HG03103 (cell line): Measurements from ENCODE around the gene NUDT12.

Experiments used
- ATAC-seq: cut with Tn5 transposase; IDR thresholded peaks from one replicate; pipeline ENCODE4 v1.9.1; 2021; ENCODE audit warnings: low read depth; ENCODE audit not compliant: unreplicated experiment

NUDT12 gene

GRCh38 chr5:103541569-103541968 is 21.0 kb downstream of the NUDT12 start:
- no peak for ATAC-seq

- no peak for ATAC-seq
Measured at GRCh38 chr5:103541114-103541513, 21.5 kb downstream of the NUDT12 start.

GRCh38 chr5:103539376-103540330 is 22.9 kb downstream of the NUDT12 start:
- ATAC-seq: no peak

GRCh38 chr5:103532086-103532734 is 30.4 kb downstream of the NUDT12 start:
- no peak for ATAC-seq

GRCh38 chr5:103526164-103526915 is 36.2 kb downstream of the NUDT12 start:
- no peak for ATAC-seq

GRCh38 chr5:103525361-103525760 is 37.2 kb downstream of the NUDT12 start:
- no peak for ATAC-seq

- no peak for ATAC-seq
Measured at GRCh38 chr5:103523319-103523718, 39.3 kb downstream of the NUDT12 start.

GRCh38 chr5:103522586-103522985 is 40.0 kb downstream of the NUDT12 start:
- ATAC-seq: no peak

GRCh38 chr5:103519550-103519949 is 43.0 kb downstream of the NUDT12 start:
- no peak for ATAC-seq

GRCh38 chr5:103514371-103514770 is 48.2 kb downstream of the NUDT12 start:
- ATAC-seq: no peak

GRCh38 chr5:103513701-103514100 is 48.9 kb downstream of the NUDT12 start:
- no peak for ATAC-seq

GRCh38 chr5:103512500-103512899 is 50.1 kb downstream of the NUDT12 start:
- ATAC-seq: no peak

- no peak for ATAC-seq
Measured at GRCh38 chr5:103511554-103511885, 51.1 kb downstream of the NUDT12 start.

GRCh38 chr5:103510851-103511553 is 51.6 kb downstream of the NUDT12 start:
- ATAC-seq: no peak

GRCh38 chr5:103505581-103506305 is 56.8 kb downstream of the NUDT12 start:
- ATAC-seq: no peak

- no peak for ATAC-seq
Measured at GRCh38 chr5:103503066-103503465, 59.5 kb downstream of the NUDT12 start.

GRCh38 chr5:103502662-103503061 is 59.9 kb downstream of the NUDT12 start:
- no peak for ATAC-seq
